DND-41 (cell line): Measurements from ENCODE around the gene XK.

Experiments
- CTCF ChIP-seq: IDR thresholded peaks from 2 replicates; pipeline ENCODE4 v1.5.1; 2012; ENCODE audit warnings: borderline replicate concordance, low read length, moderate library complexity, mild to moderate bottlenecking; ENCODE audit not compliant: poor library complexity, severe bottlenecking; ENCODE audit errors: extremely low read depth
- EZH2 ChIP-seq: IDR thresholded peaks from 3 replicates; pipeline ENCODE4 v1.6.1; 2012; ENCODE audit warnings: borderline replicate concordance, low read depth, mild to moderate bottlenecking, moderate library complexity, low read length, inconsistent platforms; ENCODE audit not compliant: severe bottlenecking

GRCh38 chrX:37679230-37679629 is 6.4 kb upstream of the XK start:
- no peak for TF ChIP-seq CTCF
- TF ChIP-seq EZH2, result no peak
